Measurements from ENCODE around the gene P2RY11. TPM values are rescaled to one million over a fixed set of nuclear protein-coding genes. Genes with fewer than 3 reads are reported as not detected.

P2RY11 gene
- total and polyA plus RNA-seq, 2 of the 4 experiments (the other 2 are of a cell fraction): 0.54 to 4.5 TPM

- intact Hi-C loops (cut with micrococcal nuclease): no loop called here
- Histone ChIP-seq H4K8ac (ENCODE audit: low read depth in 2 of 2, low read length in 2 of 2) (no peak overlapping the region), H3K4me3 (ENCODE audit: insufficient read depth, low read depth, low read length) (no peak overlapping the region), H3K4me1 (ENCODE audit: control insufficient read depth, insufficient read depth, low read length) (no peaks in the 10 kb centered on the region), H2BK5ac (ENCODE audit: low read depth, low read length, poor library complexity, severe bottlenecking) (no peak overlapping the region), H4K91ac (ENCODE audit: insufficient read depth, low read depth, low read length) (no peak overlapping the region), H3K4me2 (ENCODE audit: low read depth, low read length) (no peak overlapping the region), H3K9ac (ENCODE audit: low read depth, low read length) (no peak overlapping the region), H3K4ac (ENCODE audit: low read depth, low read length) (no peak overlapping the region), H2AFZ (replicated peaks; ENCODE audit: low read length, poor library complexity) (no peak overlapping the region), H3K36me3 (ENCODE audit: control insufficient read depth, insufficient read depth, low read length) (peaks cover 73% of the 10 kb centered on the region), H3K14ac (replicated peaks; ENCODE audit: low read depth, low read length) (no peak overlapping the region), H3K56ac (ENCODE audit: extremely low read depth, insufficient read depth, low read length) (no peak overlapping the region), H2AK9ac (replicated peaks; ENCODE audit: low read depth, low read length, poor library complexity) (no peak overlapping the region), H3K18ac (ENCODE audit: low read depth, low read length) (no peak overlapping the region), H3K23ac (ENCODE audit: low read depth, low read length) (no peak overlapping the region), H2BK15ac (ENCODE audit: low read depth, low read length) (no peak overlapping the region), H3K27me3 (ENCODE audit: control insufficient read depth, insufficient read depth, low read length) (no peaks in the 10 kb centered on the region), H3K9me1 (ENCODE audit: insufficient read depth, low read length) (no peaks in the 10 kb centered on the region), H2AK5ac (ENCODE audit: low read depth, low read length) (no peak overlapping the region), H4K5ac (ENCODE audit: low read depth, low read length) (no peak overlapping the region), H2BK120ac (ENCODE audit: low read depth, low read length) (no peak overlapping the region), H4K20me1 (ENCODE audit: insufficient read depth, low read length) (peaks cover 4% of the 10 kb centered on the region; the same call in 1 of the 2 replicates), H3K79me1 (ENCODE audit: low read depth in 1 of 2, low read length in 2 of 2) (peaks cover 16 to 24% of the 10 kb centered on the region in 2 experiments), H2BK20ac (ENCODE audit: low read depth, low read length) (no peak overlapping the region), H3K27ac (ENCODE audit: insufficient read depth, low read length) (no peak overlapping the region), H3K9me3 (ENCODE audit: control insufficient read depth, insufficient read depth, low read length) (no peaks in the 10 kb centered on the region)
- 92% methylated on average over 5 of the region's 10 CpGs; no CpG with 5 or more reads in 1 of the 2 experiments for WGBS, 2 experiments (ENCODE audit: extremely low coverage in 2 of 2, insufficient read length in 1 of 2)
- no peak for TF ChIP-seq RCOR1 (IDR thresholded peaks at IDR 0.05; ENCODE audit: insufficient replicate concordance, low read length)
- TF ChIP-seq CHD1 (IDR thresholded peaks at IDR 0.05; ENCODE audit: low read depth, low read length): no peak
- no peak for TF ChIP-seq USF2 (IDR thresholded peaks at IDR 0.05; ENCODE audit: low read depth, low read length)
- TF ChIP-seq SMC3 (IDR thresholded peaks at IDR 0.05; ENCODE audit: low read depth, low read length): no peak
- no peak for TF ChIP-seq MAZ (IDR thresholded peaks at IDR 0.05; ENCODE audit: borderline replicate concordance, low read depth, low read length)
- no peak for TF ChIP-seq NFE2L2 (IDR thresholded peaks at IDR 0.05; ENCODE audit: low read depth, low read length)
- no peak for TF ChIP-seq FOS (IDR thresholded peaks at IDR 0.05; ENCODE audit: low read depth, low read length)
- no peak for TF ChIP-seq BHLHE40 (IDR thresholded peaks at IDR 0.05; ENCODE audit: low read depth, low read length)
- no peak for TF ChIP-seq ELK1 (IDR thresholded peaks at IDR 0.05; ENCODE audit: borderline replicate concordance, low read depth, low read length)
- no peak for TF ChIP-seq RAD21 (IDR thresholded peaks at IDR 0.05; ENCODE audit: low read length)
- DNase-seq: no peak
- ATAC-seq (ENCODE audit: low read depth): no peak
- dilution Hi-C loops (cut with HindIII; ENCODE audit: low sequenced_read_pairs, unreplicated experiment): no loop called here
- BruUV-seq (replicated peaks): no TSS peak
- in situ Hi-C loops (cut with MboI; ENCODE audit: low sequenced_read_pairs): no loop called here
- CTCF ChIA-PET: no interaction called here
- POLR2A ChIA-PET (ENCODE audit: unreplicated experiment): no interaction called here
These were observed 32.9 kb downstream of the P2RY11 start for GRCh38 chr19:10144361-10144760.

Data from IMR-90 (cell line).